ENCODE data around the gene NOXO1. TPM values are rescaled to one million over a fixed set of nuclear protein-coding genes. Genes with fewer than 3 reads are reported as not detected.

The NOXO1 gene
- total and polyA plus RNA-seq, 10 of the 15 experiments (the other 5 are each of a cell fraction or from before 2014, with no cell fraction given): 0.09 to 0.76 (median 0.26) TPM; not detected in 4

DNA sequence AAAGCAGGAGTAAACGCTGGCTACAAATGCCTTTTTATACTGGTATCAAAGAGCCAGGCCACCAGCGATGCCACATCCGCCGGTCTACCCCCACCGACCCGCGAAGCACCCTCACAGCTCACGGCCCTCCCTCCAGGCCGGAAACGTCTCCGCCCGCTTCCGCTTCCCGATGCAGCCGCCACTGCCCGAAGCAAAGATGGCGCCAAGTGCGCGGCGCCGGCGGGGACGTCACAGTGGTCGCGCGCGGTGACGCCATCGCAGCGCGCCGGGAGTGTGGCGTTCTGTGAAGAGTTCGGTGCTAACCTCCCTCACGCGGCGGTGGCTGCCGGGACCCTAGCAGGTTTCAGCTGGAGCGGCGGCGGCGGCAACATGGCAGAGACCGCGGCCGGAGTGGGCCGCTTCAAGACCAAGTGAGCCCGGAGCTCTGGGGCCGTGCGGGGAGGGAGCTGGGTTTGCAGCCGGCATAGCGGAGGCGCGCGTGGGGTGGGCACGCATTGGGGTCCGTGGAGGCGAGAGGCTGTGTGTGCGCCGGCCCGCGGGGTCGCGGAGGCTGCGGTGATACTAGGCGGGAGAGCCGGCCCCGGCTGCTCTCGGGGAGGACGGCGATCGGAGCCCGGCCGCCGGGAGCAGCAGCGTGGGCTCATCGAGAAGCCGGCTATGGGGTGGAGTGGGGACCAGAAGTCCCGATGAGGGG is 9.3 kb downstream of the NOXO1 start, which contains the start of gene TBL3 (continued):
- TF ChIP-seq, protein P1, sequence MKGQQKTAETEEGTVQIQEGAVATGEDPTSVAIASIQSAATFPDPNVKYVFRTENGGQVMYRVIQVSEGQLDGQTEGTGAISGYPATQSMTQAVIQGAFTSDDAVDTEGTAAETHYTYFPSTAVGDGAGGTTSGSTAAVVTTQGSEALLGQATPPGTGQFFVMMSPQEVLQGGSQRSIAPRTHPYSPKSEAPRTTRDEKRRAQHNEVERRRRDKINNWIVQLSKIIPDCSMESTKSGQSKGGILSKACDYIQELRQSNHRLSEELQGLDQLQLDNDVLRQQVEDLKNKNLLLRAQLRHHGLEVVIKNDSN (IDR thresholded peaks at IDR 0.05; ENCODE audit: borderline replicate concordance, extremely low read length, insufficient read depth, low read depth, low read length): peak; percentile 43
- peak; percentile 85; the same call in 1 of the 2 replicates for TF ChIP-seq RCOR1 (conservative IDR thresholded peaks at IDR 0.05; ENCODE audit: low read depth, low read length)
- TF ChIP-seq IKZF2 (IDR thresholded peaks at IDR 0.05): no peak
- TF ChIP-seq, protein P2, sequence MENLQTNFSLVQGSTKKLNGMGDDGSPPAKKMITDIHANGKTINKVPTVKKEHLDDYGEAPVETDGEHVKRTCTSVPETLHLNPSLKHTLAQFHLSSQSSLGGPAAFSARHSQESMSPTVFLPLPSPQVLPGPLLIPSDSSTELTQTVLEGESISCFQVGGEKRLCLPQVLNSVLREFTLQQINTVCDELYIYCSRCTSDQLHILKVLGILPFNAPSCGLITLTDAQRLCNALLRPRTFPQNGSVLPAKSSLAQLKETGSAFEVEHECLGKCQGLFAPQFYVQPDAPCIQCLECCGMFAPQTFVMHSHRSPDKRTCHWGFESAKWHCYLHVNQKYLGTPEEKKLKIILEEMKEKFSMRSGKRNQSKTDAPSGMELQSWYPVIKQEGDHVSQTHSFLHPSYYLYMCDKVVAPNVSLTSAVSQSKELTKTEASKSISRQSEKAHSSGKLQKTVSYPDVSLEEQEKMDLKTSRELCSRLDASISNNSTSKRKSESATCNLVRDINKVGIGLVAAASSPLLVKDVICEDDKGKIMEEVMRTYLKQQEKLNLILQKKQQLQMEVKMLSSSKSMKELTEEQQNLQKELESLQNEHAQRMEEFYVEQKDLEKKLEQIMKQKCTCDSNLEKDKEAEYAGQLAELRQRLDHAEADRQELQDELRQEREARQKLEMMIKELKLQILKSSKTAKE (IDR thresholded peaks at IDR 0.05; ENCODE audit: low read depth, poor library complexity, severe bottlenecking): no peak
- TF ChIP-seq, protein P3, sequence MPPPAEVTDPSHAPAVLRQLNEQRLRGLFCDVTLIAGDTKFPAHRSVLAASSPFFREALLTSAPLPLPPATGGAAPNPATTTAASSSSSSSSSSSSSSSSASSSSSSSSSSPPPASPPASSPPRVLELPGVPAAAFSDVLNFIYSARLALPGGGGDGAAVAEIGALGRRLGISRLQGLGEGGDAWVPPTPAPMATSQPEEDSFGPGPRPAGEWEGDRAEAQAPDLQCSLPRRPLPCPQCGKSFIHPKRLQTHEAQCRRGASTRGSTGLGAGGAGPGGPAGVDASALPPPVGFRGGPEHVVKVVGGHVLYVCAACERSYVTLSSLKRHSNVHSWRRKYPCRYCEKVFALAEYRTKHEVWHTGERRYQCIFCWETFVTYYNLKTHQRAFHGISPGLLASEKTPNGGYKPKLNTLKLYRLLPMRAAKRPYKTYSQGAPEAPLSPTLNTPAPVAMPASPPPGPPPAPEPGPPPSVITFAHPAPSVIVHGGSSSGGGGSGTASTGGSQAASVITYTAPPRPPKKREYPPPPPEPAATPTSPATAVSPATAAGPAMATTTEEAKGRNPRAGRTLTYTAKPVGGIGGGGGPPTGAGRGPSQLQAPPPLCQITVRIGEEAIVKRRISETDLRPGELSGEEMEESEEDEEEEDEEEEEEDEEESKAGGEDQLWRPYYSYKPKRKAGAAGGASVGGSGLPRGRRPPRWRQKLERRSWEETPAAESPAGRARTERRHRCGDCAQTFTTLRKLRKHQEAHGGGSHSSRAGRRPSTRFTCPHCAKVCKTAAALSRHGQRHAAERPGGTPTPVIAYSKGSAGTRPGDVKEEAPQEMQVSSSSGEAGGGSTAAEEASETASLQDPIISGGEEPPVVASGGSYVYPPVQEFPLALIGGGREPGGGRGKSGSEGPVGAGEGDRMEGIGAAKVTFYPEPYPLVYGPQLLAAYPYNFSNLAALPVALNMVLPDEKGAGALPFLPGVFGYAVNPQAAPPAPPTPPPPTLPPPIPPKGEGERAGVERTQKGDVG (CRISPR knock-in tag; IDR thresholded peaks at IDR 0.05): no peak
- peak; percentile 87 for TF ChIP-seq IRF4 (IDR thresholded peaks at IDR 0.05; ENCODE audit: low read depth, low read length)
- TF ChIP-seq, protein P4, sequence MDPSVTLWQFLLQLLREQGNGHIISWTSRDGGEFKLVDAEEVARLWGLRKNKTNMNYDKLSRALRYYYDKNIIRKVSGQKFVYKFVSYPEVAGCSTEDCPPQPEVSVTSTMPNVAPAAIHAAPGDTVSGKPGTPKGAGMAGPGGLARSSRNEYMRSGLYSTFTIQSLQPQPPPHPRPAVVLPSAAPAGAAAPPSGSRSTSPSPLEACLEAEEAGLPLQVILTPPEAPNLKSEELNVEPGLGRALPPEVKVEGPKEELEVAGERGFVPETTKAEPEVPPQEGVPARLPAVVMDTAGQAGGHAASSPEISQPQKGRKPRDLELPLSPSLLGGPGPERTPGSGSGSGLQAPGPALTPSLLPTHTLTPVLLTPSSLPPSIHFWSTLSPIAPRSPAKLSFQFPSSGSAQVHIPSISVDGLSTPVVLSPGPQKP (IDR thresholded peaks at IDR 0.05; ENCODE audit: low read depth, low read length): peak; percentile 89
- TF ChIP-seq, protein P5, sequence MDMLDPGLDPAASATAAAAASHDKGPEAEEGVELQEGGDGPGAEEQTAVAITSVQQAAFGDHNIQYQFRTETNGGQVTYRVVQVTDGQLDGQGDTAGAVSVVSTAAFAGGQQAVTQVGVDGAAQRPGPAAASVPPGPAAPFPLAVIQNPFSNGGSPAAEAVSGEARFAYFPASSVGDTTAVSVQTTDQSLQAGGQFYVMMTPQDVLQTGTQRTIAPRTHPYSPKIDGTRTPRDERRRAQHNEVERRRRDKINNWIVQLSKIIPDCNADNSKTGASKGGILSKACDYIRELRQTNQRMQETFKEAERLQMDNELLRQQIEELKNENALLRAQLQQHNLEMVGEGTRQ (IDR thresholded peaks at IDR 0.05; ENCODE audit: borderline replicate concordance, low read depth, low read length): no peak
- peak; percentile 30; the same call in 1 of the 2 replicates for TF ChIP-seq LARP7 (IDR thresholded peaks at IDR 0.05)
- TF ChIP-seq, protein P6, sequence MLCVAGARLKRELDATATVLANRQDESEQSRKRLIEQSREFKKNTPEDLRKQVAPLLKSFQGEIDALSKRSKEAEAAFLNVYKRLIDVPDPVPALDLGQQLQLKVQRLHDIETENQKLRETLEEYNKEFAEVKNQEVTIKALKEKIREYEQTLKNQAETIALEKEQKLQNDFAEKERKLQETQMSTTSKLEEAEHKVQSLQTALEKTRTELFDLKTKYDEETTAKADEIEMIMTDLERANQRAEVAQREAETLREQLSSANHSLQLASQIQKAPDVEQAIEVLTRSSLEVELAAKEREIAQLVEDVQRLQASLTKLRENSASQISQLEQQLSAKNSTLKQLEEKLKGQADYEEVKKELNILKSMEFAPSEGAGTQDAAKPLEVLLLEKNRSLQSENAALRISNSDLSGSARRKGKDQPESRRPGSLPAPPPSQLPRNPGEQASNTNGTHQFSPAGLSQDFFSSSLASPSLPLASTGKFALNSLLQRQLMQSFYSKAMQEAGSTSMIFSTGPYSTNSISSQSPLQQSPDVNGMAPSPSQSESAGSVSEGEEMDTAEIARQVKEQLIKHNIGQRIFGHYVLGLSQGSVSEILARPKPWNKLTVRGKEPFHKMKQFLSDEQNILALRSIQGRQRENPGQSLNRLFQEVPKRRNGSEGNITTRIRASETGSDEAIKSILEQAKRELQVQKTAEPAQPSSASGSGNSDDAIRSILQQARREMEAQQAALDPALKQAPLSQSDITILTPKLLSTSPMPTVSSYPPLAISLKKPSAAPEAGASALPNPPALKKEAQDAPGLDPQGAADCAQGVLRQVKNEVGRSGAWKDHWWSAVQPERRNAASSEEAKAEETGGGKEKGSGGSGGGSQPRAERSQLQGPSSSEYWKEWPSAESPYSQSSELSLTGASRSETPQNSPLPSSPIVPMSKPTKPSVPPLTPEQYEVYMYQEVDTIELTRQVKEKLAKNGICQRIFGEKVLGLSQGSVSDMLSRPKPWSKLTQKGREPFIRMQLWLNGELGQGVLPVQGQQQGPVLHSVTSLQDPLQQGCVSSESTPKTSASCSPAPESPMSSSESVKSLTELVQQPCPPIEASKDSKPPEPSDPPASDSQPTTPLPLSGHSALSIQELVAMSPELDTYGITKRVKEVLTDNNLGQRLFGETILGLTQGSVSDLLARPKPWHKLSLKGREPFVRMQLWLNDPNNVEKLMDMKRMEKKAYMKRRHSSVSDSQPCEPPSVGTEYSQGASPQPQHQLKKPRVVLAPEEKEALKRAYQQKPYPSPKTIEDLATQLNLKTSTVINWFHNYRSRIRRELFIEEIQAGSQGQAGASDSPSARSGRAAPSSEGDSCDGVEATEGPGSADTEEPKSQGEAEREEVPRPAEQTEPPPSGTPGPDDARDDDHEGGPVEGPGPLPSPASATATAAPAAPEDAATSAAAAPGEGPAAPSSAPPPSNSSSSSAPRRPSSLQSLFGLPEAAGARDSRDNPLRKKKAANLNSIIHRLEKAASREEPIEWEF (IDR thresholded peaks at IDR 0.05; ENCODE audit: insufficient replicate concordance, low read depth, low read length): no peak

Measured in GM12878 (cell line).